ENCODE measurements around the gene SLC8A3. TPM values are rescaled to one million over a fixed set of nuclear protein-coding genes. Genes with fewer than 3 reads are reported as not detected.

The SLC8A3 gene
- total RNA-seq, 1 experiment from 2014 or later: not detected

- no peaks in the 10 kb centered on the region for H3K4me1 ChIP-seq (ENCODE audit: control insufficient read depth, insufficient read depth, low read length)
- TF ChIP-seq SIN3A (IDR thresholded peaks at IDR 0.05; ENCODE audit: borderline replicate concordance, insufficient read depth, low read depth, low read length): no peak
- no peak for TF ChIP-seq TCF7L2 (IDR thresholded peaks at IDR 0.05; ENCODE audit: low read depth, low read length)
- TF ChIP-seq CTCF (IDR thresholded peaks at IDR 0.05): no peak
- TF ChIP-seq REST (IDR thresholded peaks at IDR 0.05; ENCODE audit: insufficient read depth in 1 of 2, low read depth in 2 of 2, low read length in 1 of 2): no peak
- TF ChIP-seq POLR2AphosphoS5 (IDR thresholded peaks at IDR 0.05; ENCODE audit: low read depth, low read length): no peak
- CTCF ChIA-PET: no interaction called here
- no peaks in the 10 kb centered on the region for H3K9me3 ChIP-seq (ENCODE audit: control insufficient read depth, insufficient read depth, low read depth, low read length)
- in situ Hi-C loops (cut with HindIII; ENCODE audit: low pct_unique_long_range_greater_than_20kb, low sequenced_read_pairs): no loop called here
- ATAC-seq (no peak), DNase-seq (ENCODE audit: low read depth, low spot score) (no peak)
- H3K27me3 ChIP-seq (ENCODE audit: control insufficient read depth, insufficient read depth, low read length): no peaks in the 10 kb centered on the region; the same call in 1 of the 2 replicates
- BruUV-seq (replicated peaks): no TSS peak
- H3K4me3 ChIP-seq (ENCODE audit: low read depth in 2 of 2, low read length in 2 of 2): no peak overlapping the region
- intact Hi-C loops (cut with micrococcal nuclease; ENCODE audit: unreplicated experiment): no loop called here
- no peaks in the 10 kb centered on the region for H3K36me3 ChIP-seq (ENCODE audit: control insufficient read depth, insufficient read depth, low read length)
- no peak overlapping the region for H3K27ac ChIP-seq (ENCODE audit: low read length)
- POLR2A ChIA-PET: no interaction called here
These were observed 4.8 kb downstream of the SLC8A3 start for GRCh38 chr14:70183991-70184390.

- in situ Hi-C loops (cut with HindIII; ENCODE audit: low pct_unique_long_range_greater_than_20kb, low sequenced_read_pairs): no loop called here
- no peaks in the 10 kb centered on the region for H3K4me1 ChIP-seq (ENCODE audit: control insufficient read depth, insufficient read depth, low read length)
- DNase-seq (ENCODE audit: low read depth, low spot score) (no peak), ATAC-seq (no peak)
- BruUV-seq (replicated peaks): no TSS peak
- no peaks in the 10 kb centered on the region; the same call in none of the 2 replicates for H3K27me3 ChIP-seq (ENCODE audit: control insufficient read depth, insufficient read depth, low read length)
- TF ChIP-seq REST (IDR thresholded peaks at IDR 0.05; ENCODE audit: insufficient read depth in 1 of 2, low read depth in 2 of 2, low read length in 1 of 2) (no peak), CTCF (IDR thresholded peaks at IDR 0.05) (no peak), TCF7L2 (IDR thresholded peaks at IDR 0.05; ENCODE audit: low read depth, low read length) (no peak), SIN3A (IDR thresholded peaks at IDR 0.05; ENCODE audit: borderline replicate concordance, insufficient read depth, low read depth, low read length) (no peak), POLR2AphosphoS5 (IDR thresholded peaks at IDR 0.05; ENCODE audit: low read depth, low read length) (no peak)
- H3K4me3 ChIP-seq (ENCODE audit: low read depth in 2 of 2, low read length in 2 of 2): no peak overlapping the region
- ChIA-PET POLR2A (no interaction called here), CTCF (no interaction called here)
- no peaks in the 10 kb centered on the region for H3K36me3 ChIP-seq (ENCODE audit: control insufficient read depth, insufficient read depth, low read length)
- intact Hi-C loops (cut with micrococcal nuclease; ENCODE audit: unreplicated experiment): no loop called here
- H3K9me3 ChIP-seq (ENCODE audit: control insufficient read depth, insufficient read depth, low read depth, low read length): no peaks in the 10 kb centered on the region
- H3K27ac ChIP-seq (ENCODE audit: low read length): no peak overlapping the region
These were observed 7.5 kb downstream of the SLC8A3 start for GRCh38 chr14:70181276-70181675.
